GM18498 (cell line): ENCODE data around the gene HACL1.
"Not testable (repeated sequence)": the region's sequence is repeated elsewhere in the genome, so short reads cannot be mapped to it uniquely, and the experiment has no call there.

ENCODE experiments used
- ATAC-seq: cut with Tn5 transposase; IDR thresholded peaks from one replicate; pipeline ENCODE4 v1.9.1; 2021; ENCODE audit warnings: mild to moderate bottlenecking, moderate library complexity; ENCODE audit not compliant: unreplicated experiment

Gene HACL1

GRCh38 chr3:15630646-15631350 lies 29.4 kb upstream of the HACL1 start:
- ATAC-seq = peak; percentile 53

DNA sequence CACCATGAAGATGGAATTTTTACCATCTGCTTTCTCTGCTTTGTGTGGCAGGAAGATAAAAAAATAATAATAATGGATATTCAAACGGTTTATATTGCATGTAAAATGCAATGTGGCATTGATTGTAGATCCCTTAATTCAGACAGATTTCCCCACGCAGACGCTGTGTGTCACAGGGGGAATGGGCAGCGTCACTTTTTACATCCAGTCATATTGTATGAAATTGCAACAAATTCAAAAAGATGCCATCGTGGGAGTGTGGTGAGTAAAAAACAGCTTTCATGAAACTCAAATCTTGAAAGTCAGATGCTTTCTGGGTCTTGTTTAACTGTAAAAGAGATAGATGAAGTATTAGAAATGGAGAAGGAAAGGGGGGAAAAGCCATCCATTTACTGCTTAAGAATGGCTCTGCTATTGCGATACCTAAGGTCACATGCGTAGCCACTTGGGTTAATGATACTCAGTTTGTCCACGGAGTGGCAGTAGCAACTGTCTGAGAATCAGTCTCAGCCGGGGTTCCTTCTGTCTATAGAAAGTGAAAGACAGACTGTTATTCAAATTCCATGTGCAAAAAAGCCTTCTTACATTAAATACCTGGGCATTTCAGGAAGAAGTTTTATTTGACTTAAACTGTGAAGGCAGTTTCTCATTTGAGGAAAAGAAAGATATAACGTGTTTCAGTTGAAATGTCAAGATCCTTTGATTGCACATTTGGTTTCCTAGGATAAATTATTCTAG lies 28.7 kb upstream of the HACL1 start:
- peak; percentile 98 for ATAC-seq

- ATAC-seq = no peak
Measured at GRCh38 chr3:15628967-15629366, 27.6 kb upstream of the HACL1 start.

- no peak for ATAC-seq
Measured at GRCh38 chr3:15623535-15624440, 22.4 kb upstream of the HACL1 start.

- not testable (repeated sequence) for ATAC-seq
Measured at GRCh38 chr3:15619659-15620464, 18.5 kb upstream of the HACL1 start.

- no peak for ATAC-seq
Measured at GRCh38 chr3:15616053-15616452, 14.7 kb upstream of the HACL1 start.

- ATAC-seq = no peak
Measured at GRCh38 chr3:15614958-15615357, 13.6 kb upstream of the HACL1 start.

DNA sequence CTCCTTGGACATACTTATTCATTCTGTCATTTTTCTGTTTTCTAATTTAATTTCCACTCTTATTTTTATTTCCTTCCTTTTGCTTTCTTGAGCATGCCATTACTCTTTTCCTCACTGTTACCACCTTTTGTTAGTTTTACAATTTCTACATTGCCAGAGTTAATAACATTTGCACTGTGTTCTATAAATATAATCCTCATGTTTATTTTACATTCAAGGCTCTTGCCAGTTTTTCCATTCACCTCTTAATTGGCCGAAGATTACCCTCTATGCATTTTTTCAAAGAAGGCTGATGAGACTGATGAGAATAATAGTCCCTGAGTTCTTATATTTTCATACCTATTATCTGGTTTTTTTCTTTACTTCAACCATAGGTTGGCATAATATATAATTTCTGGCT lies 10.6 kb upstream of the HACL1 start:
- no peak for ATAC-seq

DNA sequence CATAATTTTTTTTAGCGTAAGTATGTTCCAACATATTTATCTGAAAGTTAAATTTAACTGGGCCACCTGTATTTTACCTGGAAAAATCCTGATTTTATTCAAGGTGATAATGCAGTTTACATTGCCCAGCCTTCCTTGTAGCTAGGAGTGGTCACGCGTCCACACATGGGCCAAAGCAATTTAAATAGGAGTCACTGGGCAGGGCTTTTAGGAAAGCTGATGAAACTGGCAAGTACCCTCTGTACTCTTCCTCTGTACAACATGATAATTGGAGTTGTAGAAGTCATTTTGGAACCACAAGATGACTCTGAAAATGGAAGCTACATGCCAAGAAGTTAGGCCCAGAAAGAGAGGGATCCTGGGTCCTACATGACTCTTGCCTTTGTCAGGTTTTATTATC lies 9.6 kb upstream of the HACL1 start:
- ATAC-seq = no peak

GRCh38 chr3:15610082-15610759 lies 8.9 kb upstream of the HACL1 start:
- ATAC-seq = no peak

DNA sequence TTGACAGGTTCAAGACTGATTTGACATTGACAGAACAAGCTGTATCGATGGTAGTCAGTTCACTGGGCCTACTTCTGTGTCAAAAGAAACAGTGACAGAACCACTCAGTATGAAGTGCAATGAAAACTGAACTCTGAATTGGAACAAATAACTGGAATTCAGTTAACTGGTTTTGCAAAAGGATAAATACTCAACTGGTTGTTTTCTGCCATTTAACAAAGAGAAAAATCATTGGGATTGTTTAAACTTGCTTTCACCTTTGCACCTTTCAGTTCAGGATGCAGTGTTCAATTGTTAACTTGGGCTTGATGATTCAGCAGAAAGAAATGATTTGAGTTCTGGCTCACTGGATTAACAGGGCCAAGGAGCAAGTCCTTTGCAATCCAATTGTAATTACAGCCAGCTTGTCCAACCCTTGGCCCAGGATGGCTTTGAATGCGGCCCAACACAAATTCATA lies 5.1 kb upstream of the HACL1 start:
- ATAC-seq = no peak

DNA sequence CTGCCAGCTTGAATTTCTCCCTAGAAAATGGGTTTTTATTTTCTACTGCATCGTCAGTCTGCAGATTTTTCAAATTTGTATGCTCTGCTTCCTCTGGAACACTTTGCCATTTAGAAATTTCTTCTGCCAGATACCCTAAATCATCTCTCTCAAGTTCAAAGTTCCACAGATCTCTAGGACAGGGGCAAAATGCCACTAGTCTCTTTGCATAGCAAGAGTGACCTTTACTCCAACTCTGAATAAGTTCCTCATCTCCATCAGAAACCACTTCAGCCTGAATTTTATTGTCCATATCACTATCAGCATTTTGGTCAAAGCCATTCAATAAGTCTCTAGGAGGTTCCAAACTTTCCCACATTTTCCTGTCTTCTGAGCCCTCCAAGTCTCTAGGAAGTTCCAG lies 3.2 kb upstream of the HACL1 start:
- ATAC-seq = not testable (repeated sequence)

- ATAC-seq = not testable (repeated sequence)
Measured at GRCh38 chr3:15602816-15603215, 1.4 kb upstream of the HACL1 start.

DNA sequence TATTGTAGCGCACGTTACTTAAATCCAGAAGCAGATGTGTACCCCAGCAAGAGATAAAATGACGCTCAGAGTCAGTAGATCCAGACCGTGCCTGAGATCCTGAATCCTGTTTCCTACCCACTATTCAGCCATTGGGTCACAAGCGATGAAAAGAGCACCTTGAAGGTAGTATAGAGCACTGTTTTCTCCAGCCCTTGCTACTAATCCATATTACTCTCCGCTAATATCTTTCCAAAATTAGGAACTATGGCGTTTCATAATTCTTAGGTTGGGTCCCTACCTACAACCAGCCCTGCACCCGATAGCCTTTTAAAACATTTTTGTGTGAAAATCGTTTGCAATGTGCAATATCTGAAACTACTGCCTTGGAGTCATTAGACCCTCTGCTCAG lies 772 bp upstream of the HACL1 start:
- ATAC-seq = peak; percentile 13

- ATAC-seq = peak; percentile 14
Measured at GRCh38 chr3:15601046-15601398, 347 bp downstream of the HACL1 start.

DNA sequence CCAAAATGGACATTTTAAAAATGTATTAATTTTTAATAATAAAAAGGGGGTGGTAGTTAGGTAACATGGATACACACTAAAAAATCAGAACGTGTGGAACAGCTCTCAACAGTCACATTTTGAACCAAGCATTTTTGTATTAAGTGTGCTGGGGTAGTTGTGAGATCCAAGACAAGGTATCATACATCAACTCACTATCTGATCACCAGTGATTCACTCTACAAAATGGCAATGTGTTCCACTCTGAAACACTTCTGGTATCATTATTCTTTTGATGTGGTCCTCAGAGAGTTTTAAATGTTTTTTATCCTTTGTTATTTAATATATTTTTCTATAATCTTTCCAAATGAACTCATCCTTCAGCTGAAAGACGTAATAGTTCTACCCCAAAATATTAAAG lies 5.4 kb downstream of the HACL1 start:
- ATAC-seq = no peak

DNA sequence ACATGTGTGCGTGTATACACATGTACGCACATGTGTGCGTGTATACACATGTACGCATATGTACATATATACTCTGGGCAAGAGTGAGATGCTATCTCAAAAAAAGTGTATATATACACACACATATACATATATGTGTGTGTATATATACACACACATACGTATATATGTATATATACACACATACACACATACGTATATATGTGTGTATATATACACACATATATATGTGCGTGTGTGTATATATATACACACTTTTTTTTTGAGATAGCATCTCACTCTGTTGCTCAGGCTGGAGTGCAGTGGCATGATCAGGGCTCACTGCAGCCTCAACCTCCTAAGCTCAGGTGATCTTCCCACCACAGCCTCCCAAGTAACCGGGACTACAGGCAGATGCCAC lies 8.4 kb downstream of the HACL1 start:
- ATAC-seq = no peak

DNA sequence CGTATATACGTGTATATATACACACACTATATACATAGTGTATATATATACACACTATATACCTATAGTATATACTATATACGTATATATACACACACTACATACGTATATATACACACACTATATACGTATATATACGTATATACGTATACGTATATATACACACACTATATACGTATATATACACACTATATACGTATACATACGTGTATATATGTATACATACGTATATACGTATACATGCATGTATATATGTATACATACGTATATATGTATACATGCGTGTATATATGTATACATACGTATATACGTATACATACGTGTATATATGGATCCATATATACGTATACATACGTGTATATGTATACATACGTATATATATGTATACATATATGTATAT lies 9.4 kb downstream of the HACL1 start:
- no peak for ATAC-seq

- no peak for ATAC-seq
Measured at GRCh38 chr3:15591242-15591641, 10.1 kb downstream of the HACL1 start.
